Fibroblast of skin of left biceps (primary cell): Measurements from ENCODE around the gene COL21A1.
"Not testable (repeated sequence)": the region's sequence is repeated elsewhere in the genome, so short reads cannot be mapped to it uniquely, and the experiment has no call there.

Source experiments
- DNase-seq, 2 experiments: peaks; one replicate each; pipeline ENCODE4 v3.0.0-alpha.2; 2013; ENCODE audit warnings: low read depth in 2 of 2

COL21A1 gene

GRCh38 chr6:56048601-56049000 lies 198.8 kb downstream of the COL21A1 start:
- no peak for DNase-seq

DNA sequence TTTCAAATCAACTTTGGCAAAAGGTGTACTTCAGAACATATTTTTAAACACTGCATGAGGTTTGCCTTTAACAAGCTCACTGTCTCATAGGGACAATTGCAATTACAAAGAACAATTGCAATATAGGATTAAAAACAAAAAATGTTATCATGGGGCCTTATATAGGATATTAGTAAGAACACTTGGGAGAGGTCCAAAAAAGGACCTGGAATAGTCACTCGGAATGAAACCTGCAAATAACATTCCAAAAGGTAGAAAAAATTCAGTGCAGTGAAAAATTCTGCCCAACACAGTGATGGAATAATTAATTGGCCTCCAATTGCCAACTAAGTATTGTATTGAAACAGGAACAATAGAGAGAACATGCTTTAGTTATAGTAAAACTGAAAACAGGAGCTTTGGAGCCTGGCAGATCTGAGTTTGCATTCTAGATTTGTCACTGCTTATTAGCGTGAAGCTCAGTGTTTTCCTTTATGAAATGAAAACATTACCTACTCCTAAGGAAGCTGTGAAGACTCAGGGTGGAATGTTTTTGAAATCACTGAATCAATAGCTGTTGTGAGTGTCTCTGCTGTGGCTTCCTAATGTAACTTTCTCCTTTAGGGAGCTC lies 199.3 kb downstream of the COL21A1 start:
- no peak for DNase-seq

GRCh38 chr6:56046576-56046975 lies 200.8 kb downstream of the COL21A1 start:
- DNase-seq, result no peak

DNA sequence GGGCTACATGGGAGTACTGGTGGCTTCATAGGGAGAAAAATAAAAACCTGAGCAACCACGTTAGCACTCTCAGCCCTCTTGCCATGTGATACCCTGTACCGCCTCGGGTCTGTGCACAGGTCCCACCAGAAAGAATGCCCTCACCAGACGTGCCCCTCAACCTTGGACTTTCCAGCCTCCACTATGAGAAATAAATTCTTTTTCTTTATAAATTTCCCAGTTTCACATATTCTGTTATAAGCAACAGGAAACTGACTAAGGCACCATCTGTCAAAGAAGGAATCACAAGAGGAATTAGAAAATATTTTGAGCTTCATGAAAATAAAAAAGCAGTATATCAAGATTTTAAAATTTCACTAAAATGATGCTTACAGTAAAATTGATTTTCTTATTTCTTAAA lies 203.6 kb downstream of the COL21A1 start:
- DNase-seq, result no peak

DNA sequence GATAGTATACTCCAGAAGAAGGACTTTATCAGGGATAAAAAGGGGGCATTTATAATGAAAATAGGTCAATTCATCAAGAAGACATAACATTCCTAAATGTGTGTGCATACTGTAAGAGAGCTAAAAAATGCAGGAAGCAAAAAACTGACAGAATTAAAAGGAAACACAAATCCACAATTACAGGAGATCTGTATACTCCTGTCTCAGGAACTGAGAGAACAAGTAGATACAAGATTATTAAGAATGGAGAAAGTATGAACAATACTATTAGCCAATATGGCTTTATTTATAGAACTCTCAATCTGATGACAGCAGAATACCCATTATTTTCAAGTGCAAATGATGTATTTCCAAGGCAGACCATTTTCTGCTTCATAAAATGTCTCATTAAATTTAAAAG lies 204.3 kb downstream of the COL21A1 start:
- no peak for DNase-seq

- DNase-seq, result no peak
Observed at GRCh38 chr6:56041591-56041990, 205.8 kb downstream of the COL21A1 start.

DNA sequence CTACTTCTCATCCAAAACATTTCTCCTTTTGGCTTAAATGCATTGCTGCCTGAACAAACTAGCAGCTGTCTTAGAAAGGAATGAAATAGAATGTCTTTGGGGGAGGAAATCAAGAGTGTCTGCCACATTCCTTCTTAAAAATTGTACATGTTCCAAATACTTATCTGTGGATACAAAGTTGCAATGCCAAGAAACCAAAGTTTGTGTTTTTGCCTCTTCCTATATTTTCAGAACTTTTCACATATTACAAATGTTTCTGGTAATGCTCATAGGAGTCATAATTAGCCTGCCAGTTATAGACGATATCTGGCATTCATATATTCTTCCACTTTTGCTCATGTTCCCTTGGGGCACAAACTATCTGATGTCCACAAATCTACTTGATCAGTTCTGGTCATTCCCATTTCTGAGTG lies 206.5 kb downstream of the COL21A1 start:
- DNase-seq, result peak; percentile 76 to 82

DNA sequence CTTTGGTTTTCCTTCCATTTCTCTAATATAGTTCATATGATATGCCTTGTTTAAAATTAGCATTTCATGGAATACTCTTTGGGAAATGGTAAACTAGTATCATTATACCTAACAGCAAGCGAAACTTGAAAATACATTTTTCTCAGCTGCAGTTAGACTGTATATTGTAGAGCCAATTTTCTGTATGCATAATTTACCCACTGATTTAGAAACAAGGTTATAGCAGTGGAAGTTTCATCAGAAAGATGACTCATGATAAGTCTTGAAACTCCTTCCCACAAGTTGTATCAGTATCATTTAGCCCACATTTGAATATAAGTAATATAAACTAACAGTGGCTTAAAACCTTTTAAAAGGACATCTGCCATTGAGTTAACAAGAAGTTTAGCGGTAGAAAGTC lies 207.2 kb downstream of the COL21A1 start:
- peak; percentile 34 to 43 for DNase-seq

GRCh38 chr6:56038764-56039163 lies 208.6 kb downstream of the COL21A1 start:
- DNase-seq, result no peak

DNA sequence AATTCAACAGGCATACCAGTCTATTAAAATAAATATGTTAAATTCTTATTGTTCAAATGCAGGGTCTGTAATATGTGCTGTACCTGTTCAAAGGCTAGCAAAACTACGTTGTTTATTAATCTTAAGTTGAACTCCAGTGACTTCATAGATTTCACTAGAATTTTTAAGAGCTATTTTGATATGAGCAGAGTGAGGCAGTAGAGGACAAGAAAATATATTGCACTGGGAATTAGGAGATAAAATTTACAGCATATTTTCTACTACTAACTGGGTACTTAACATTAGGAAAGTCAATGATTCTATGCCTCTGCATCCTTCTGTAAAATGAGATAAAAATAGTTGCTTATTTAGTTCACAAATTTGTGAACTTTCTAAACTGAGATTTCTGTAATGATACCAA lies 209.8 kb downstream of the COL21A1 start:
- no peak for DNase-seq

GRCh38 chr6:56036916-56037600 lies 210.3 kb downstream of the COL21A1 start:
- DNase-seq, result no peak

GRCh38 chr6:56033401-56033800 lies 214.0 kb downstream of the COL21A1 start:
- DNase-seq, result no peak

- DNase-seq, result no peak
Observed at GRCh38 chr6:56032715-56033260, 214.6 kb downstream of the COL21A1 start.

GRCh38 chr6:56027865-56028264 lies 219.5 kb downstream of the COL21A1 start:
- no peak for DNase-seq

GRCh38 chr6:56026455-56027180 lies 220.8 kb downstream of the COL21A1 start:
- no peak for DNase-seq

GRCh38 chr6:56025795-56026194 lies 221.6 kb downstream of the COL21A1 start:
- DNase-seq, result peak; percentile 38 to 42

- no peak for DNase-seq
Observed at GRCh38 chr6:56024931-56025330, 222.4 kb downstream of the COL21A1 start.

DNA sequence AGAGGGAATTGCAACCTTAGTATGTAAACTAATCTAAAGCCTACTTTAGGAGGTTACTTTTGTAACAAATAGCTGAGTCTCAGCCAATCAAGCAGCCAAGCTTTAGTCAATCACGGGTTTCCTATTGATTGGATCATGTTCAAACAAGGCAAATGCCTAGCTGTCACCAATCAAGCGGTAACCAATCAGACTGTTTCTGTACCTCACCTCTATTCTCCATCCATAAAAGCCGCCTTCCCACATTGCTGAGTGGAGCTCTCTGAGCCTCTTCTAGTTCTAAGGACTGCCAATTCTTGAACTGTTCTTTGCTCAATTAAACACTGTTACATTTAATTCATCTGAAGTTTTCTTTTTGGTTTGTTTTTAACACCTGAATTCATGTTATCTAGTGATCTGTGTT lies 223.6 kb downstream of the COL21A1 start:
- no peak for DNase-seq

DNA sequence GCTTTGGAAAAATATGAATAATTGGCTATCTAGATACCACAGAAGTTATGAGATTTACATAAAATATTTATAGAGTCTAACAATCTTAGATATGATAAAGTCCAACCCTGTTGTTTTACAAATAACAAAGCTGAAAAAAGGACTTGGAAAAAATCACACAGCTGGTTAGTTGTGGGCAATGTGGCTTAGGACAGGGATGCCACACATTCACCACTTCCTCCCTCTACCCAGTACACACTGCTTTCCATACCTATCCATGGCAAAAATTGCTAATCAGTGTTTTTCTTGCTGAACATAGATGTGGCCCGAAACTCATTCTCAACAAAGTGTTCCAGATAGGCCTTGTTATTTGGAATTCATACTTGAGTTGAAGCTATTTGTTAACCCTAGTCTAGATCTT lies 224.7 kb downstream of the COL21A1 start:
- DNase-seq, result no peak

DNA sequence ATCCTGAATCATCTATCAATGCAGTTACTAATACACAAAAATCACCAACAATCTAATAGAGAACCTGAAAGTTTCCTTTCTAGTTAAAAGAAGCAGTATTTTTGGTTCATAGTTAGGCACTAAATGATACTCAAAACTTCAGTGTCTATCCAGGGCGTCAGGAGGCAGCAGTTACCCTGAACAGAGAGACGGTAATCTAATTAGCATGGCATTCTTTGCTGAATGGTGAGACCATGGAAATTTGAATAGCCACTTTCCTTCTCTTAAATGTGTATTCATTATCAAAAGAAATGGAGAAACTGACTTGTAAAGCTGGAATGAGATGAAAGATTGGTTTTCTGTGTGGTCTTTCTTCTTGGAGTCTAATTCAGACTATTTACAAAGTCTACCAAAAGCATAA lies 225.4 kb downstream of the COL21A1 start:
- no peak for DNase-seq

GRCh38 chr6:56019973-56020372 lies 227.4 kb downstream of the COL21A1 start:
- no peak for DNase-seq

GRCh38 chr6:56017198-56017597 lies 230.2 kb downstream of the COL21A1 start:
- no peak for DNase-seq

GRCh38 chr6:56014039-56014438 lies 233.3 kb downstream of the COL21A1 start:
- DNase-seq, result not testable (repeated sequence)
